HG02943 (cell line): Measurements from ENCODE around the gene RASL10B.
"Not testable (repeated sequence)": the region's sequence is repeated elsewhere in the genome, so short reads cannot be mapped to it uniquely, and the experiment has no call there.

Source experiments
- ATAC-seq: cut with Tn5 transposase; IDR thresholded peaks from one replicate; pipeline ENCODE4 v1.9.1; 2021; ENCODE audit warnings: mild to moderate bottlenecking, low read depth, moderate library complexity; ENCODE audit not compliant: unreplicated experiment

Gene RASL10B, protein sequence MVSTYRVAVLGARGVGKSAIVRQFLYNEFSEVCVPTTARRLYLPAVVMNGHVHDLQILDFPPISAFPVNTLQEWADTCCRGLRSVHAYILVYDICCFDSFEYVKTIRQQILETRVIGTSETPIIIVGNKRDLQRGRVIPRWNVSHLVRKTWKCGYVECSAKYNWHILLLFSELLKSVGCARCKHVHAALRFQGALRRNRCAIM

GRCh38 chr17:35731239-35731916 is at the start of gene RASL10B:
TSS of gene RASL10B (plus strand) at chr17:35731639. CDS start at chr17:35735185, 3,546 bp downstream.
- no peak for ATAC-seq

GRCh38 chr17:35683591-35683990 is 47.8 kb upstream of the RASL10B start:
- ATAC-seq = no peak

DNA sequence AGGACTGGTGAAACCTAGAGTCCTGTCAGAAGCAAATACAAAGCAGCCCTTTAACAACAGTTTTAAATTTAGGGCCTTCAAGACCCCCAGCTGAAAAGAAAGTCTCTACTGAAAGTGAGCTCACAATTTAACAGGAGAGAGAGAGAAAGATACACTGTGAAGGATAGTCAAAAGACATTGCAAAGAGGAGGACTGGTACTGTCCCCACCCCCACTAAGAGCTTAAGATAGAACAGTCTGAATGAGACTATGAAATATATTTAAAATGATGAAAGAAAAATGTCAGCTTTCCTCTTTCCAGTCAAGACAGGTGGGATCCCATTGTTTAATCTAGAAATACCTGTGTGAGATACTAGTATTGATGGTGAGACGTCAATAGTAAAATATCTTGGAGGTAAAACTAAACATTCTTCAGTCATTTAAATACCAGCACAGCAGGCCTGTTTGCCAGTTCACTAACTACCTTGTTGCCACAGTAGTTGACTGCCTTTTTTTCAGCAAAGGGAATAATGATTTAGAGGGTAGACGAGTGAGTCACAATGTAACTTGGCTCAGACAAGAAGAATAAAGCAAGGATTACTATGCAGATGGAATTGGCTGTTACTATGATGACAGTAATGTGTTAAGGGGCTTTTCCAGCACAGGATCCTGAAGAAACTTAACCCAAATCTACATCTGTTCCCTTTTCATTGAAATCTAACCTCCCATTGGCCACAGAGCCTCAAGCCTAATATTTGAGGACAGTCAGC is 47.2 kb upstream of the RASL10B start:
- no peak for ATAC-seq

- no peak for ATAC-seq
Measured at GRCh38 chr17:35692512-35693210, 38.8 kb upstream of the RASL10B start.

DNA sequence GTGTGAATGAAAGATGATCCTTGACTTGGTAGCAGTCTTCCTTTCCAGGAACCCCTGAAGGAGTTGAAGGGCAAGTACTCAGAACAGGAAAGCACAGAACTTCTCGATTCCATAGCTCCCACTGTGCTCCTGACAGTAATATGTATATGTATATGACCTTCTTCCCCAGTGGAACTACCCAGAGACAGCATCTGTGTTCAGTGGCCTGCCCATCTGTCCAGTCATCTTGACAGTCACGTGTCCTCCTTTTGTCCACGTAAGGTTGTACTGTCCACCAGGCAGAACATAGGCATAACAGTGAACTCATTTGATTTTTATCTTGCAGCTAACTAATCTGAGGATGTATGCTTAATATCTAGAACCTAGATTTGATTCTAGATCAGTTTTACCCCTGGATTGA is 37.8 kb upstream of the RASL10B start:
- ATAC-seq = no peak

DNA sequence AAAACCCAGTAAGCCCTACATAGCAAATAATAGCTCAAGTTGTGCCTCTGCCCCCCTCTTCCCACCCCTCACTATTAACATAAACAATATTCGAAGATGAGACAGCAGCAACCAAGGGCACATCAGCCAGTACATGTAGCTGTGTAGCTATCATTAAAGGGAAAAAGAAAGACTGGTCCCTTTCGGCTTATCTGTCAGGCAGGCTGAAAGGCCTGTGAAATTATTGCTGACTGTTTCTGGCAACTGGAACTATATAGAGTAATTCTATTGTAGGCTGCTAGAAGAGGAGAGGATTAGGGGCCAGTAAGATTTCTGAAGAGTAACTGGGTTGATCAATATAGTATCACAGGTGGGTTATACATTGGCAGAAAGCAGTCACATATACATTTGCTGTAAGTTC is 36.5 kb upstream of the RASL10B start:
- ATAC-seq = no peak

GRCh38 chr17:35695613-35696012 is 35.8 kb upstream of the RASL10B start:
- ATAC-seq = no peak

DNA sequence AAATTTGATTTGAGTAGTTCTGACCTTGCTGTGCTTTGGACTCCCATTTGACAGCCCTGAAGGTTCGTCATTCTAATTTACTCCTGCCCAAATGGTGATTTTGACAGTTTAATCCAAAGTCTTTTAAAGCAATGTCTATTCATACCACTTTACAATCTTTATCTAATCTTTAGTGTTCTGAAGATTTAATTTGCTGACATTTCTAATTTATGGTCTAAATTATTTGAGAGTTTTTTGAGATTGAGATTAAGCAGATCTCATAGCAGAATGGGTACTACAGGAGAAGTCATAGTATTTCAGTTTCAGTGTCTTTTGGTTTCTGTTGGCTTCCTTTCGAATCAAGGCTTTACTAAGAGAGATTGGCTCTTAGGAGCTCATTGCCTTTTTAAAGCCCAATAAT is 32.6 kb upstream of the RASL10B start:
- ATAC-seq = no peak

DNA sequence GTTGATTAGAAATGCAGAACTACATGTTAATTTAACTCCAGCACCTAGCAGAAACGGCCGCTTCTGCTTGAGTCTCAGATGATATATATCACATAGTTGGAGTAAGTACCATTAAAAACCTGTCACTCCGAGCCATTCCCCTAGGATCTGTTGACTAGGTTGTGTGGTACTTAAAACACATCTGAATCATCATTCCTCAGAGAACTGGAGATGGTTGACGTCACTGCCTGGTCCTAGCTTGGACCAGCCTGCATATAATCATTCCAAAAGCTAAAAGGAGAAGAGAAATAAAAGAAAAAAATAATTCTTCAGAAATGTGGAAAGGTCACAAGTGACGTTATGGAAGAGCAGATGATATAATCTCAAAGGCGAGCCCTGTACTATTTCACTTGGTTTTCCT is 31.3 kb upstream of the RASL10B start:
- no peak for ATAC-seq

DNA sequence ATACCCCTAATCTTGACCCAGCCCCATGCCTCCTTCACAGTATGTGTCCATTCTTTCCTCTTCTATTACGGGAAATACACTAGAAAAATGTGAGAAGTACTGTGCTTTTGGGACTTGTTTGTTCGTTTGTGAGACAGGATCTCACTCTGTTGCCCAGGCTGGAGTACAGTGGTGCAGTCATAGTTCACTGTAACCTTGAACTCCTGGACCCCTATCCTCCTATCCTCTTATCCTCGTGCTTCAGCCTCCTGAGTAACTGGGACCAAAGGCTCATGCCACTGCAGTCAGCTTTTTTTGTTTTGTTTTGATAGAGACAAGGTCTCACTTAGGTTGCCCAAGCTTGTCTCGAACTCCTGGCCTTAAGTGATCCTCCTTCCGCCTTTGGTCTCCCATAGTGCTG is 29.9 kb upstream of the RASL10B start:
- ATAC-seq = no peak

GRCh38 chr17:35703308-35703707 is 28.1 kb upstream of the RASL10B start:
- ATAC-seq = not testable (repeated sequence)

DNA sequence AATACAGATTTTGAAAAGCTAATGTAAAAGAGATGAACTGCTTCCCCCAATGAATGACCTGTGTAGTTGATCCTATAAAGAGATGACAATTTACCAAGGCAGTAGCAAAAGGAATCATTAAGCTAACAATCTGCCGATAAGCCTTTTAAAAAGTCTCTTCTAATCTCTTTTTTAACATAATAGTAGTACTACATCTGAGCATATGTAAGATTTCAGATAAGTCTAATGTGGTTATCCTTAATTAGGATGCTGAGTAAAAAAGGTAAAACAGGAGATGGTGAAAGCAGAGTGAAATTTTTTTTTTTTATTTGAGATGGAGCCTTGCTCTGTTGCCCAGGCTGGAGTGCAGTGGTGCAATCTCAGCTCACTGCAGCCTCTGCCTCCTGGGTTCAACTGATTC is 26.2 kb upstream of the RASL10B start:
- ATAC-seq = no peak

- no peak for ATAC-seq
Measured at GRCh38 chr17:35705705-35706104, 25.7 kb upstream of the RASL10B start.

- no peak for ATAC-seq
Measured at GRCh38 chr17:35708149-35708548, 23.3 kb upstream of the RASL10B start.

- no peak for ATAC-seq
Measured at GRCh38 chr17:35708951-35709350, 22.5 kb upstream of the RASL10B start.

DNA sequence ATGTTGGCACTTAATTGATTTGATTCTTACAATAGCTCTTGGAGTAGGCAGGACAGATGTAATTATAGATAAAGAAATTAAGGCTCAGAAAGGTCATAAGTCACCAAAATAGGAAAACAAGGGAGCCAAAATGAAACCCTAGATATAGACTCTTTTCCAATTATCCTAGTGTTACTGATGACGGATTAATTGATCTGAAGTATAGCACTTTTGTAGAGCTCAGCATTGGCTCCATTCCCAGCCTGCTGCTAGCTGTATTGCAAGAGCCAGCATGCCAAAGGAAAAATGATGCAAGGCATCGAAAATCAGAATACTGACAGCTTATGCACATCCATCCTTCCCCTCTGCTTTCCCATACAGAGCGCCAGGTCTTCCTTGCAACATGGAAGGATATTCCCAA is 21.6 kb upstream of the RASL10B start:
- no peak for ATAC-seq

DNA sequence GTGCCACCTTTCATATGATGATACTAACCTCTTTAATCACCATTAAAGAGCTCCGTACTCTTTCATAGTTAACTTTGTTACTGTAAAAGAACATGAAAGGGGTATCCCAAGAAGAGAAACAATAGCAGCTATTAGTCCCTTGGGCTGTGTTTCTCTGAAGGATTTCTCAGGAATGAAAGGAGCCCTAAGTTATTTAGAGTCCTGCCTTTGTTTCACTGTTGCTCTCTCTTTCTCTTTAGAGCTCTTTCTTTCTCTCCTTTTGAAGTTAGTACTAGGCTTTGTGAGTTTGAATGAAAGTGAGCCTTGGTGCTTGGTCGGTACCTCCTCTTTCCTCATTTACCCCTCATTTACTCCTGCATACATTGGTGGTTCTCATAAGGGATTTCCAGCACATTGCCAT is 20.5 kb upstream of the RASL10B start:
- no peak for ATAC-seq

DNA sequence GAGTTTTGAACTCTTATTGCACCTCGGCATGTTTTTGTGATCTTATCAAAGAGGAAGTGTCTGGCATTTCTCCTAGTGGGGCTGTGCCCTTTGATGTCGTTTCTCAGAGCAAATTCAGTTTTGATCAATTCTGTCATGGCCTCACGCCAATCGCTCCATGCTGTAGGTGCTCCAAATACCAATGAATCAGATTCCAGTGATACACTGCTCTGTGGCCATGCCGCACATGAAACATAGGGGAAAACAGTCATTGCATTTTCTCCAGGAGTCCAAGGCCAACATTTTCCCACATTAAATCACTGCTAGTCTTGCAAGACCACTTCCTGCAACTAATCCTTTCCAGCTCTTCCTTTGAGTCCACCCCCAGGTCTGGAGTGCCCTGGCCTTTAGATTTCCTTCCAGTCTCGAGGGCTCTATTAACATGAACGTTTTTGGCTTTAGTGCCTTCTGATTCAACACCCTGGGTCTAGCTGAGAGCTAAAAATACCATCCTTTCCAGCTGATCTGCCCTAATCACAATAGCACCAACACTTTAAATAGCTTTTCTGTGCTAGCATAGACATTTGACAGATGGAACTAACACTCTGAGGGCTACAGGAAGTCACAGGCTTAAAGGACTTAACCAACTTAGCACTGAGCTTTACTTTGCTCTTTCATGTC is 18.2 kb upstream of the RASL10B start:
- no peak for ATAC-seq

GRCh38 chr17:35714988-35715387 is 16.5 kb upstream of the RASL10B start:
- ATAC-seq = no peak

DNA sequence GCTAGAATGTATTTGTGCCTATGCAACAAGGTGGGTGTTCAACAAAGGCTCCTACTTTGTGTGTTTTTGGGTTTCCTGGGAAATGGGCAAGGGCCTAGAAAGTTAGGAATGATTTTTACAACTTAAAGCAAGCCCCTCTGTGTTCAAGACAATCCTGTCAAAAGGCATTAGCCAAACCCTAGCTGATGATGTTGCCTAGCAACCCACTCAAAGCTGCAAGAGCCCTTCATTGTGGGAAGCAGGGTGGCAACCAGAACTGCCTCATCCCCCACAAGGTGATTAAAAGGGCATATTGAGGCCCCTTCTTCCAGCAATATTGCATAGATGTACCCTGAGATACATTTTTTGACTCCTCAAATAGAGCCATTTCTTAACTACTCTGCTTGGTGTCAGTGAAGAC is 16.0 kb upstream of the RASL10B start:
- no peak for ATAC-seq

DNA sequence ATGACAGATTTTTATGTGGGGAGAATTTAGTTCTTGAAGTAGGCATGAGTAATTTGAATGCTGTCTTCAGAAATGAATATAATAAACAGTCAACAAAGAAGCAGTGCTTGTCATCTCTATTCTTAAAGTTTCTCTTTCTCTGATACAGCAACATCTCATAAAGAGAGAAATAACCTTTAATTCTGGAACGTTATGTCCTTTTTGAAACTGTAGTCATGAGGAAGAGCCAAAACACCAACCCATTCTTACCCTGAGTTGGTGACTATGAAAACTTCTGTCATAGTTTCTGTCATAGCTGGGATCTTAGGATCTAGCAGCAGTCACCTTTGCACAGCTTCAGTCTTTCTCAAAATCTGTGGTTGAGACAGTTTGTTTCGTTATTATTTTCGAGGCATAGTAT is 15.3 kb upstream of the RASL10B start:
- ATAC-seq = no peak
